HL-60/S4 treated with retinoic acid at 250 ng/mL for 4 days and 3 days (cell line): ENCODE data around the gene ZFR.
"Not testable (repeated sequence)": the region's sequence is repeated elsewhere in the genome, so short reads cannot be mapped to it uniquely, and the experiment has no call there.

Source experiments
- in situ Hi-C: fragments of 300-500 bp; cut with MboI; formaldehyde crosslinking; loops from 2 replicates; pipeline ENCODE4 v1.7.0; 2022; ENCODE audit warnings: low sequenced_read_pairs

The ZFR gene

GRCh38 chr5:32453916-32454315 lies 9.4 kb upstream of the ZFR start:
- in situ Hi-C loops = no loop called here

GRCh38 chr5:32452316-32452715 lies 7.8 kb upstream of the ZFR start:
- in situ Hi-C loops = not testable (repeated sequence)

DNA sequence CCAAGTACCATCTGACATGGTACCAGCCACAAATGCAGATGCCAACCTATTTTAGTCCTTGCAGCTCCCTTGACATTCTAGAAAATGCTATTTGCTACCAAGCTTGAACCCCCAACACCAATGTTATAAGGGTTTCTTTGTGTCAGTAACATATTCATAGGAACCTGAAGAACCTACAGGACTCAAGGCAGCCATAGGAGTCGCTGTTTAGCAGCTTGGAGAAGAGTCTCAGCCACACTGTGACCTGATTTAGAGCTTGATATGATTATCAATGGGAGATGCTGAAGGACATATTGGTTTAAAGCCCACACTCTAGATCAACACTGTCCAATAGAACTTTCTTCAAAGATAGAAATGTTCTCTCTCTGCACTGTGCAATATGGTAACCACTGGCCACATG lies 6.4 kb upstream of the ZFR start:
- in situ Hi-C loops = no loop called here

DNA sequence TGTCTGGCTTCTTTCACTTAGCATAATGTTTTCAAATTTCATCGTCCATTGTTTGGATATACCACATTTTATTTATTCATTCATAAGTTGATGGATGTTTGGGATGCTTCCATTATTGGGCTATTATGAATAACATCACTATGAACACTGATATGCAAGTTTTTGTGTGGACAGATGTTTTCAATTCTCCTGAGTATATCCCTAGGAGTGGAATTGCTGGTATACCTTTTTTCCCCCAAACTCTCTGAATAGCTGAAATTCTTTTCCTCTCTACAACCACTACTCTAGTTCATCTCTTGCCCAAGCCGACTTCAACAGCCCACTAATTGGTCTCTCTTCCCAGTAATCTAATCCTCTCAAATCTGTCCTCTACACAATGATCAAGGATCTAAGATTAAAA lies 4.7 kb upstream of the ZFR start:
- in situ Hi-C loops = no loop called here

DNA sequence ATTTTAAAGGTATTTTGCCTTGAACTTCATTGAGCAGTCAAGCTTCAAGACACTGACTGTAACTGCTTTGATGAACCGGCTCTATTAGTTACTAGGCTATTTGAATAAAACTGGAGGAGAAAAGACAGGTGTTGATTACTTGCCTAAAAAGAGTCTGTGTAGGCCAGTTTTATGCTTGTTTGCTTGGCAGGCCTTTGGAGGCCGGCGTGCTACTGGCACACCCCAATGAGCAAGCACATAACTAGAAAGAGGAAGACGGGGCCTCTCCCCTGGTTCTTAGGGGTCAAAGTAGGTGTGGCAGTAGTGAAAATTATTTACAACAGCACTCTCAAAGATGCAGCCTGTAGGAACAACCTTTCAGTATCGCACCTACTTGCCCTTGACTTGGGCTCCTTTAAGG lies 2.1 kb upstream of the ZFR start:
- in situ Hi-C loops = no loop called here

DNA sequence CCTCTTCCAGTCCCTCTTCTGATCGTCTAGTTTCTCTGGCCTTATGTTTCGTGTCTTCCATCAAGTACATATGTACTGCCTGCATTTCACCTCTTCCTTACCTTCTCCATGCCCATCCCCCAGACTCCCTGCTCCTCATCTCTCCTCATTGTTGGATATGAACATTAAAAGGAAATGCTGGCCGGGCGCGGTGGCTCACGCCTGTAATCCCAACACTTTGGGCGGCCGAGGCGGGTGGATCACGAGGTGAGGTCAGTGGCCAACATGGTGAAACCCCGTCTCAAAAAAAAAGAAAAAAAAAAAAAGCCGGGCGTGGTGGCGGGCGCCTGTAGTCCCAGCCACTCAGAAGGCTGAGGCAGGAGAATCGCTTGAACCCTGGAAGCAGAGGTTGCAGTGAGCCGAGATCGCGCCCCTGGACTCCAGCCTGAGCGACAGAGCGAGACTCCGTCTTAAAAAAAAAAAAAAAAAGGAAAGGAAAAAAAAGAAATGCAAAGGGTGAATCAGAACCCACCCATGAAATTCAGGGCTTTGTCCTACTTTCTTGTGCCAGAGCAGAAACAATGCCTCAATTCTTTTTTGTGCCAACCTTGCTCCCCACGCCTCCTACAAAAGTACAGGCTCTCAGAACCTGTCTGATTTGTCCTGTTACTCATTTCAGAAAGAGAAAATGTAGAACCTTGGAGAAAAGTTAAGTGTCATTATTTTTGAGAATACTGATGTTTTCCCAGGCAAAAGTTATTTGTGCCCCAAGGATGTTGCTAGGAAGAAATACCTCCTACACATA lies 1.5 kb upstream of the ZFR start:
- in situ Hi-C loops = no loop called here

DNA sequence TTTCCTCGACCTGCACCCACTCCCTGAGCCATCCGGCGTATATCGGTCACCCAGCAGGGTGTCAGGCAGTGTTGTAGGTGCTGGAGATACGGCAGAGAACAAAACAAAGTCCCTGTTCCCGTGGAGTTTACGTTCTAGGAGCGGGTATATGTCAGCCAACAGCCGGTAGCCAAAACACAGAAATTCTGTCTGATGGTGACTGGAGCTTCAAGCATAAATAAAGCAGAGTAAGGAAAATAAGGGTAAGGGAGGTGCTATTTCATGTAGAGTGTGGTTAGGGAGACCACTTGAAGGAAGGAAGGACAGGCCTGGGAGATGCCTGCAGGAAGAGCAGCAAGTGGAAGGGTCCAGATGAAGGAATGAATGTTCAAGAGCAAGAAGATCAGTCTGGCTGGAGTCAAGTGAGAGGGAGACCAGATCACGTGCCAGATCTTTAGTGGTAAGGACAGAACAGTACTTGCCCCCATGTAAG lies 783 bp upstream of the ZFR start:
- in situ Hi-C loops = no loop called here

DNA sequence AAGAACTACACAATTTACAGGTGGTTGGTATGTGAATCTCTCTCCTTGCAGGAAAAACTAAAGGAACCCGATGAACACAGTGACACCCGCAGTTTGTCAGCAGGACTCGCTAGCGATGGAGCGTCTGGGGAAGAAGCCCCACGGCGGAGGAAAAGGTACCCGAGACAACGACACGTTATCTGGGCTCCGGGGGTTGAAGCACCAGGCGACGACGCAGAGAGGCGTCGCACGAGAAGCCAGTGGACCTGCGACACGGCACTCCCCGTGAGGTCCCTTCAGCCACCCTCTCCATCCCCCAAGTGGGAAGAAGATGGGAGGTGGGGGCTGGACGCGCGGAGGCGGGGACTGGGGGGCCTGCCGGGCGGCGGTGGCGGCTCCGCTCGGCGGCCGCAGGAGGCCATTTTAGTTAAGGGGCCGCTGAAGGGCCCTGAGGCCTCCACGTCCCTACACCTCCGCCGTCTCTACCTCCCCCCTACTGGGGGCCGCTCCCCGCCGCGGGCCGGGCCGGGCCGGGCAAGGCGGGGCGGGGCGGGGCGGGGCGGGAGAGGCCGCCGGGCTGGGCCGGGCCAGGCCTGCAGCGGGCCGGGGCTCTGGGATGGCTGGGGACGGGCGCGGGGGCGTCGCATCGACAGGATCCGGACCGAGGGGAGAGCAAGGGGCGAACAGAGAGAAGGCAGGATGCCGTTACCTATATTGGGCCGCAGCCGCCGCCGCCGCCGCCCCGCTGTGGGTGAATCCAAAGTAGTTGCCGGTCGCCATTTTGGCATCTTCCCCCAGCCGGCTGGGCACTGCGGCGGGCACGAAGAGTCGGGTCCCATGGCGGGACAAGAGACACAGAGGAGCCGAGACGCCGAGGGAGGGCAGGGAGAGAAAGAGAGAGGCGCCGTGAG lies 754 bp downstream of the ZFR start:
- in situ Hi-C loops = no loop called here

GRCh38 chr5:32443145-32443540 lies 1.4 kb downstream of the ZFR start:
- in situ Hi-C loops = no loop called here

DNA sequence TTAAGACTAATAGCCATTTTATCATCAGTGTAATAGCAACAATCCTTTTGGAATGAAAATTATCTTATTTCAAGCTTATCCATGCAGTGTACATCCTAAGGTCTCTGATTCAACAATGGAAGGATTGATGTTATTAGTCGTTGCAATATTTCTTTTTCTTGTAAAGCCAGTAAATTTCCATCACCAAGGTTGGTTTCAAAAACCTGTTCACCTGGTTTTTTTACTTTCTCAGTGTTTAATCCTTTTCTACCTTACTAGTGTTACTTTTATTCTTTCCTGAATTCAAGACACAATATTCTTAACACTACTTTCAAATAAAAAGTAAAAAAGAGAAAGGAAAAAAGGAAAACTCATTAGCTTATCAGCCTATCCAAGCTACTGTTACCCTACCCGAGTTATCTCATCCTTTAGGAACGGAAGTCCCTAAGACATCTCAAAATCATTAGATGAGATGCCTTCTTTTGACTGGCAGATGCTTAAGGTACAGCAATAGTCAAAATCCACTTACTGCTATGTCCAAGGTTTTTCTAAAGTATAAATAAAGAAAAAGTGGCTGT lies 5.4 kb downstream of the ZFR start:
- in situ Hi-C loops = no loop called here

- in situ Hi-C loops = no loop called here
Observed at GRCh38 chr5:32436553-32437242, 7.8 kb downstream of the ZFR start.

DNA sequence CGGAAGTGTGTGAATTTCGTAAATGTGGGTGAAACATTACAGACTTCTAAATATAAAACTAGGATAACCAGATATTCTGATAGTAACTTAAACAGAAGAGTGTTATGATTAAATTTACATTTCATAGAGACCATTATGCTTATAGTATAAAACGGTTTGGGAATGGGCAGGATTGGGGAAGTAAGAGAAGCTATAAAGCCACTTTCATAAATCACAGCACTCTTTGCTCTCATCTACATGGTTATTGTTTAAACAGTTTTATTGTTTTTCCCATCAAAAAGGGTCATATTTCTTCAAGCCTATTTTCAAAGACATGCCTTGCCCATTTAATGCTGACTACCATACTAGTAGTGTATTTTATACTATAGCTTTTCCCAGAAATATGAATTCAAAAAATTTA lies 9.2 kb downstream of the ZFR start:
- in situ Hi-C loops = no loop called here

- in situ Hi-C loops = no loop called here
Observed at GRCh38 chr5:32434221-32434620, 10.3 kb downstream of the ZFR start.

DNA sequence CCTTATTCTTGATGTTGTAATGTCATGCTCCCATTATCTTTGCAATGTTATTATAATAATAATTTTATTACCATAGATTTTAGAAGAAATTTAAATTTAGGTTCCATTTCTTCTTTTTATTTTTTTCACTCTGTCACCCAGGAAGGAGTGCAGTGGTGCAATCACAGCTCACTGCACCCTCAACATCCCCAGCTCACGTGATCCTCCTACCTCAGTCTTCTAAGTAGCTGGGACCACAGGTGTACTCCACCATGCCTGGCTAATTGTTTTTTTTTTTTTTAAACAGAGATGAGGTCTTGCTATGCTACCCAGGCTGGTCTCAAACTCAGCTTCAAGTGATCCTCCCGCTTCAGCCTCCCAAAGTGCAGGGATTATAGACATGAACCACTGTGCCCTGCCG lies 11.9 kb downstream of the ZFR start:
- in situ Hi-C loops = no loop called here

GRCh38 chr5:32430825-32431224 lies 13.7 kb downstream of the ZFR start:
- in situ Hi-C loops = not testable (repeated sequence)

GRCh38 chr5:32428426-32428825 lies 16.1 kb downstream of the ZFR start:
- in situ Hi-C loops = no loop called here

DNA sequence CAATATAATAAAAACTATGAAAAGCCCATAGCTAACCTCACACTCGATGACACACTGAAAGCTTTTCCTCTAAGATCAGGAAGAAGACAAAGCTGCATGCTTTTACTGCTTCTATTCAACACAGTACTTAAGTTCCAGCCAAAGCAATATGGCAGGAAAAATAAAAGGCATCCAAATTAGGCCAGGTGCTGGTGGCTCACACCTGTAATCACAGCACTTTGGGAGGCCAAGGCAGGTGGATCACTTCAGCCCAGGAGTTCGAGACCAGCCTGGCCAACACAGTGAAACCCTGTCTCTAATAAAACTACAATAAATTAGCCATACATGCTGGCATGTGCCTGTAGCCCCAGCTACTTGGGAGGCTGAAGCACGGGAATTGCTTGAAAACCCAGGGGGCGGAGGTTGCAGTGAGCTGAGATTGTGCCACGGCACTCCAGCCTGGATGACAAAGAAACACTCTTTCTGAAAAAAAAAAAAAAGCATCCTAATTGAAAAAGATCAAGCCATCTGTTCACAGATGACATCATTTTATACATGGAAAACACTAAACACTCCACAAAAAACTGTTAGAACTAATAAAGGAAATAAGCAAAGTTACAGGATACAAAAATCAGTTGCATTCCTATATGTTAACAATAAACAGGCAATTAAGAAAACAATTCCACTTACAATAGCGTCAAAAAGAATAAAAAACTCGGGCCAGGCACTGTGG lies 17.9 kb downstream of the ZFR start:
- in situ Hi-C loops = no loop called here

DNA sequence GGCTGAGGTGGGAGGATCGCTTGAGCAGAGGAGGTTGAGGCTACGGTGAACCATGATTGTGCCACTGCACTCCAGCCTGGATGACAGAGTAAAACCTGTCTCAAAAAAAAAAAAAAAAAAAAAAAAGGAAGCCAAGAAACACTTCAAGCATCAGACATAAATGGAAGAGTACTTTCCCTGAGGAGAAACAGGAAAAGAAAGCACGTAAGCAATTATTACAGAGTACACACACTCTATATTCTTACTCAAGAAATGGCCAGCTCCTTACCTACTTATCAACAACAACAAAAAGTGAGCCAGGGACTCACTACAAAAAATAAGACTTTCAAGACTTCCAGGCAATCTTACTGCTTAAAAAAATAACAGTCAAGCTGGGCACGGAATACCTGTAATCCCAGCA lies 21.8 kb downstream of the ZFR start:
- in situ Hi-C loops = no loop called here

GRCh38 chr5:32421075-32421474 lies 23.5 kb downstream of the ZFR start:
- in situ Hi-C loops = no loop called here

DNA sequence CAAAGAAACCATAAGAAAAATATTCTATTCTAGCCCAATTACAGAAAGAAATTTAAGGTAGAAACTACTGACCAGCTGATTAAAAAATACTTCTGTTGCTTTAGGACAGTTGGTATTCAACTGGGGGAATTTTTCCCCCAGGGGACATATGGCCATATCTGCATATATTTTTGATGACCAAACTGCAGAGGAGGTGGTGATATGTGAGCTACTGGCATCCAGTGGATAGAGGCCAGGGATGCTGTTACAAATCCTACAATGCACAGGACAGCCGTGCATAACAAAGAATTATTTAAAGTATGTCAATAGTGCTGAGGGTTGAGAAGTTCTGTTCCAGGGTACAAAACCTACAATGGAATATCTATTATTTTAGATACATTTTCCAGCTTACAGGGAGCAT lies 24.0 kb downstream of the ZFR start:
- in situ Hi-C loops = no loop called here

- in situ Hi-C loops = no loop called here
Observed at GRCh38 chr5:32419791-32420190, 24.7 kb downstream of the ZFR start.
